Suppressor macrophage treated with lipopolysaccharide for 4 hours (primary cell): ENCODE measurements around the gene CD44.

ENCODE experiments used
- DNase-seq: peaks from one replicate; pipeline ENCODE4 v3.0.0-alpha.2; 2020

Gene CD44

GRCh38 chr11:35141071-35141470 lies 2.1 kb downstream of the CD44 start:
- peak; percentile 33 for DNase-seq

GRCh38 chr11:35141571-35141971 lies 2.6 kb downstream of the CD44 start:
- peak; percentile 82 for DNase-seq

GRCh38 chr11:35142481-35143075 lies 3.6 kb downstream of the CD44 start:
- DNase-seq, result peak; percentile 65

GRCh38 chr11:35143297-35144135 lies 4.5 kb downstream of the CD44 start:
- peak; percentile 28 for DNase-seq

GRCh38 chr11:35144136-35144741 lies 5.3 kb downstream of the CD44 start:
- DNase-seq, result peak; percentile 57

- peak; percentile 25 for DNase-seq
These were observed 5.8 kb downstream of the CD44 start for GRCh38 chr11:35144806-35145205.

GRCh38 chr11:35145271-35145670 lies 6.3 kb downstream of the CD44 start:
- peak; percentile 27 for DNase-seq

GRCh38 chr11:35146074-35146521 lies 7.1 kb downstream of the CD44 start:
- DNase-seq, result peak; percentile 33

- peak; percentile 66 for DNase-seq
These were observed 7.7 kb downstream of the CD44 start for GRCh38 chr11:35146711-35147110.

GRCh38 chr11:35147235-35147634 lies 8.3 kb downstream of the CD44 start:
- peak; percentile 15 for DNase-seq

- peak; percentile 0 for DNase-seq
These were observed 9.3 kb downstream of the CD44 start for GRCh38 chr11:35148163-35148837.

GRCh38 chr11:35150454-35150853 lies 11.5 kb downstream of the CD44 start:
- DNase-seq, result no peak

GRCh38 chr11:35151241-35151640 lies 12.3 kb downstream of the CD44 start:
- DNase-seq, result no peak

GRCh38 chr11:35151683-35152280 lies 12.8 kb downstream of the CD44 start:
- no peak for DNase-seq

- no peak for DNase-seq
These were observed 13.6 kb downstream of the CD44 start for GRCh38 chr11:35152575-35152974.

- no peak for DNase-seq
These were observed 14.3 kb downstream of the CD44 start for GRCh38 chr11:35153280-35153679.

GRCh38 chr11:35154952-35155351 lies 16.0 kb downstream of the CD44 start:
- DNase-seq, result no peak

- no peak for DNase-seq
These were observed 16.7 kb downstream of the CD44 start for GRCh38 chr11:35155677-35156076.

GRCh38 chr11:35157814-35158700 lies 19.1 kb downstream of the CD44 start:
- DNase-seq, result no peak

GRCh38 chr11:35158701-35159510 lies 19.9 kb downstream of the CD44 start:
- DNase-seq, result peak; percentile 58

- no peak for DNase-seq
These were observed 21.4 kb downstream of the CD44 start for GRCh38 chr11:35160246-35160824.
